NK-92 (cell line): ENCODE measurements around the gene CCDC60.

Experiments
- DNase-seq: peaks from one replicate; lab custom pipeline; 2025; ENCODE audit not compliant: unreplicated experiment; lab: John Stamatoyannopoulos, UW

The CCDC60 gene

GRCh38 chr12:119383206-119383605, 48.7 kb downstream of the CCDC60 start:
- DNase-seq = no peak

- DNase-seq = no peak
These were observed 49.8 kb downstream of the CCDC60 start for GRCh38 chr12:119384340-119384739.

DNA sequence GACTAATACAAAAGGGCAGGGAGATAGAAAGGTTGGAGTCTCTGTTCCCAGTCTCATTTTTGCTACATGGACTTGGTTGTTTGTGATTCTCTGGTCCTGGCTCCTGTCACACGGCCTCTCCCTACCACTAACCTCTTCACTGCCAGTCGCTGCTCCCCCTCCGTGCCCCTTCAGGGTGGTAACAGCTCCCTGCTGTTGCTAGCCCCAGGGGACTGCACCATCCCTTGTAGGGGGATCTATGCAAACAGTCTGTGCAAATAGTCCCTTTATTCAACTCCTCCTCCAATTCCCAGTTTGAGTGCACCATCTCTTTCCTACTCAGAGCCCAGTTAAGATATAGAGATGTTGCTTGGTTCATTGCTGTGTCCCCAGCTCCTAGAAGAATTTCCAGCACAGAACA, 51.1 kb downstream of the CCDC60 start:
- DNase-seq = no peak

DNA sequence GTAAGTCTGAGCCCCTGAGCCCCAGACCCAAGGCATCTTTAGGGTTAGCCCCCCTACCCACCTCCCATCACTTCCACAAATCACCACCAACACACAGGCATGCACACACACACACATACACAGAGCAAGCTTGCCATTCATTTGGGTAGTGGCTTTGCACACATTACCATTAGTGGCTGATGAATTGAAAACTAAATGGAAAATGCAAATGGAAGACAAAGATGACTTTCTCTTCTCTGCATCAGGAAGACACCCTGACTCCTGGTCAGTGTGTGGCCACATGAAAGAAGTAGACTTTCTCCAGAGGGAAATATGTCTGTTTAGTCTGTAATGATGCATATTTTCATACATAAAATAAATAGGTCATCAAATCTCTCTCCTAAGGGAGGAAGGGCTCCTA, 55.2 kb downstream of the CCDC60 start:
- no peak for DNase-seq

DNA sequence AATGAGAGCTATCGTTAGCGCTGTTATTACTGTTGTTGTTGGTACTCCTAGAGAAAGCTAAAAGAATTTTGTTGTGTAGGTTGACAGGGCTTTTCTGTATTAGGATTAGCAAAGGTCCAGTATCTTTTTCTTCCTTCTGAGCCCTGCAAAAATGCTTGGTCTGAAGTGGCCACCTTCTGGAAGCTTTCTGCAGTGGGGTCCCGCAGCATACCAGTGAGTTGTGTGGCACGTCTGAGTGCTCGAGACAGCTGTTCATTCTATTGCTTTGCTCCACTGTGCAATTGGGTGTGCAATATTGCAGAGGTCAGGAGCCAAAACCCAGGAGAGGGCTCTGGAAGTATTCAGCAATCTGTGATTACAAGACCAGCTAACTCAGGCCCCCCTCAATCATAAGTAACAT, 57.1 kb downstream of the CCDC60 start:
- DNase-seq = no peak

DNA sequence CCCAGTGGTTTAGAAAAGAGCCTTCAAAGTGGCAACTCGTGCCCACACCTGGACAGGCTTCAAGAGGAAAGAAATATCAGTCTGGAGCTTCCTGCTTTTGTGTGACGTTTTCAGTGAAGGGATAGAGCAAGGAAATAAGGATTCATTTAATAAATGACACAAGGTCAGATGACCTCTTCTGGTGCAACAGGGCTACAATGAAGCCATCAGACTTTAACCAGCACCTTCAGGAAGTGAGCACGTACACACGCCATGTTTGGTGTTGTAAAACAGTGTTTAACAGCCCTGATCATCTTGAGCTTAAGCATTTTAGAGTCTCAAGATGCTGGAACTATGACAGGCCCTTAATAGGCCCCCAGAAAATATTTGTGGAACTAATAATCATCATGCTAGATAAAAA, 59.1 kb downstream of the CCDC60 start:
- no peak for DNase-seq

DNA sequence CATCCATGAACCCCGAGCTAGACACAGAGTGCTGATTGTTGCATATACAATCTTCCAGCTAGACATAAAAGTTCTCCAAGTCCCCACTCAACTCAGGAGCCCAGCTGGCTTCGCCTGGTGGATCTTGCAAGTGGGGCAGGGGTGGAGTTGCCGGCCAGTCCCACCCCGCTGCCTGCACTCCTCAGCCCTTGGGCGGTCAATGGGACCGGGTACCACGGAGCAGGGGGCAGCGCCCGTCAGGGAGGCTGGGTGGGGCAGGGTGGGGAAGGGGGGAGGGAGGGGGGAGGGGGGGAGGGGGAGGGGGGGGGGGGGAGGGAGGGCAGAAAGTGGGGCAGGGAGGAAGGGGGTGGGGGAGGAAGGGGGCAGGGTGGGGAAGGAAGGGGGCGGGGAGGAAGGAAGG, 63.0 kb downstream of the CCDC60 start:
- DNase-seq = no peak

GRCh38 chr12:119398190-119398589, 63.7 kb downstream of the CCDC60 start:
- no peak for DNase-seq

GRCh38 chr12:119399301-119399700, 64.8 kb downstream of the CCDC60 start:
- DNase-seq = no peak

DNA sequence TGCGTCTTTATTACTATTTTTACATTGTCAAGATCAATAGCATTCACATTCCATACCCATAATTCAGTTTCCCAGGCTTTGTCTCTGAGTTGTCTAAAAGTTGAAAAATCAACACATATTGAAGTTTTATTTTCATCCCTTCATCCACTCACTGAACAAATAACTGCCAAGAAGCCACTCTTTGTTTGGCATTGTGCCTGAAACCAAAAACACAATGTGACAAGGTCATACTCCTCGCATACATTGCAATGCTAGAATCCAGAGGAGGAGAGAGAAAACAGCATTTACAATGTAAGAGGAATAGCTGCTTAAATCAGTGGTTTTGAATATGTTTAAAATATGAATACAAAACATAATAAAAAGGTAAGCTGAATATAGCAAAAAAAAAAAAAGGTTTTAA, 71.8 kb downstream of the CCDC60 start:
- DNase-seq = no peak

DNA sequence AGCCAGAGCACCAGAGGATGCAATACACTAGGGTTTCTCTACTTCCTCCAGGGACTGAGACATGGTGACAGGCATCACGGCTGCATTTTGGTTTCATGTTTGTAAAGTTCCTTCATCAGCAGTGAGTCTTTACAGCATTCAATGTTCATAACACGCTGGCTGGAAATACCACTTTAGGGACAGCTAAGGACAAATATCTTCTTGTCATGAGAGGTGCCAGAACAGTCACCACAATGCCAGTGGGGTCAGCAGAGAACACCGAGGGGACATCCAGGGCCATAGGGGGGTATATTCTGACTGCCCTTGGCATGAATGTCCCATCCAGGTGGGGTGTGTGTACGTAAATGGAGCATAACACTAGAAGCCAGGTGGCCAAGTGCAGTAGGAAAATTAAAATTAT, 72.3 kb downstream of the CCDC60 start:
- DNase-seq = no peak

GRCh38 chr12:119409043-119409442, 74.5 kb downstream of the CCDC60 start:
- no peak for DNase-seq

DNA sequence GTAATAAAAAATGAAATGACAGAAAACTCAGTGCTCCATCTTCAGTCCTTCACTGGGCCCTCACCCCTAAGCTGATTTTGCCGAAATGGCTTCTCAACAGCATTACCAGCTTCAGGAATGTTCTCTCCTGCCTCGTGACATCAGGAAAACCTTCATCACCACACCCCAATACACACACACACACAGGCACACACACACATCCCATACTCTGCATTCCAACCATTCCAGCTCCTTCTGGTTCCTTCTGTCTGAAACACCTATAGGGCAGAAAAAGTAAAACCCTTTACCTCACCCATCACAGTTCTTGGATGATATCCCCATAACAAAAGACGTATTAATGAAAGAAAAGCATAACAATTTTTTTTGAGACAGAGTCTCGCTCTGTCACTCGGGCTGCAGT, 75.9 kb downstream of the CCDC60 start:
- no peak for DNase-seq

- DNase-seq = no peak
These were observed 77.8 kb downstream of the CCDC60 start for GRCh38 chr12:119412306-119412705.

DNA sequence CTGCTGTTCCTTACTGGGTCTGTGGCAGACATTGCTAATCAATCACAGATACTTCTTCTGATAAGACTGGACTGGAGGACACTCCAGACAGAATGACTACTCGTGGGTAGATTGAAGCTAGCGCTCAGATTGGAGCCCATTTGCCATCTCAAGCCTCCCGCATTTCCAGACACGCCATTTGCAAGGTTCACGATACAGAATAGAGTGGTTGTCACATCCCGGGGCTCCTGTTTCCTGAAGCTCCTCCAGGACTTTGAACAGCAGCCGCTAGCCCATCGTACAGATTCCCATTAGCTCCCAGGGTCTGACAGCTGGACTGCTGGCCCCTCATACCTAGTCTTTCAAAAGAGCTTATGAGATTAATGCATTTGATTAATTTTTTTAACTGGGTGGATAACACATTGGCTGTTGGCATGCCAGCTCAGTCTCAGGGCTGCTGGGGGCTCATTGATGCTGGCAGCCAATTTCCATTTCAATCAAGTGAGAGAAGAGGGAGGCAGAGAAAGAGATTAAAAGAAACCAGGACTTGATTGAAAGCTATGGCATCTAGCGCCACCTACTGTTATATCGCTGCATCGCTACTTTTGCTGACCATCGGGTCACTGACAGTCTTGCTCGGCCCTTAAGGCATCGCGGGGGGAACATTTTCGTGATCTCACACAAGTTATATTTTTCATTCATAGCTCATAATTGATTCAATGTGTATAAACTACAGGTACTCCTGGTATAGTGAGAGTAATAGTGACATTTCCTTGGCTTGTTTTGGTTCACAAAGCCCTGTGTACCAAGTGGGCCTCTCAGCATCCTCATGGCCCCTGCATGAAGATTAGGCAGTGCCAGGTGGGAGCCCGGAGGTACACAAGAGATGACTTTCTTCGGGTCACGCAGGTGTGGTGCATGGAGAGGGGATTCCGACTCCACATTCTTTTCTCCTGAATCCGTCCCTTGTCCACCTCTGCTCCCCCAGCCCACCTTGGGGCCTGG, 78.6 kb downstream of the CCDC60 start:
- DNase-seq = no peak

GRCh38 chr12:119415714-119416113, 81.2 kb downstream of the CCDC60 start:
- DNase-seq = no peak

DNA sequence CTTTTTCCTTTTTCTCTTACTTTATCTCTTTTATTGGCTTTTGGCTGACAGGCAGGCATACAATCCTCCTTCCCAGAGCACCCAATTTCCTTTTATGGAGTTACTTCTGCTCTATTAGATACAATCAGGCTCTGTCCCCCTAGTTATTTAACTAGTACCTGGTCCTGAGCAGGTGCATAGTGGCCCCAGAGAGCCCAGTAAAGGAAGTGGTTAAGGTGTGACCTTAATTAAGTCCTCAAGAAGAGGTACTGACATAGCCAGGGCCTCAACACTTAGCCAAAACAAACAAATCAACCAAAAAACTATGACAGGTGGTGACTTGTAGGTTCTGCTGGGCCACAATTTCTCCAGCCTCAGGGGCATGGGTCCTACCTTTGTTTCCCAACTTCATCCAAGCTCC, 82.9 kb downstream of the CCDC60 start:
- DNase-seq = no peak

DNA sequence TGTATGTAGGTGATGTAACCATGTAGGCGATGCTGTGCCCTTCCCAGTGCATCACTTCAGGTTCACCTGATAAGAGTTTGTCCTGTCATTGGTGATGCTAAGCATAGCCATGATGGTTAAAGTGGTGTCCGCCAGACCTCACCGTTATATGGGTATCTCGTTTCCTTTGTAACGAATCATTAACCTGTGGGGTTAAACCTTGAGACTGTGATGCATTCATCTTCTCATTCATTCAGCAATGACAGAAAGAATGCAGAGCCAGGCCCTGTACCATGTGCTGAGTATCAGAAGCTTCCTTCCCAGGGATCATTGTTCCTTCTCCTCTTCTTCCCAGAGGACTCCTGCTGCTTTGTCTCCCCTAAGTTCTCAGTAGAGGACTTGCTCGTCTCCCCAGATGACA, 84.9 kb downstream of the CCDC60 start:
- DNase-seq = no peak

DNA sequence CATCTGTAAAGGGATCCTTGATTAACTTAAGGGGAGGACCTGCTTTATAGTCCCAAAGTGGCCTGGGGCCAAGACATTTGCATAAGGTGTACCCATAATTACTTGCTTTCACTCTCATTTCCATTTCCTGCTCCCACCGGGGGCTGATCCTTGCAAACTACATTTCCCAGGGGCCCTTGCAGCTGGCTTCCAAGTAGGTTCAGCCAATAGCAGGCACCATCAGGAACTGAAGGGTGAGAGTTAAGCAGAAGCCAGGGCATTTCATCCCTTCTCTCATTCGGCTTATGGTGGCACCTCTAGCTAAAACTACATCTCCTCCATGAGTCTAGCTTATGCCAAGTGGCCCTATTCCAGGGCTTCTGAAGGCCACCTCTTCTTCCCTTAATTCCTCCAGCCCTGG, 88.8 kb downstream of the CCDC60 start:
- DNase-seq = no peak

GRCh38 chr12:119425623-119426022, 91.1 kb downstream of the CCDC60 start:
- no peak for DNase-seq

GRCh38 chr12:119431151-119431550, 96.6 kb downstream of the CCDC60 start:
- no peak for DNase-seq

GRCh38 chr12:119432949-119433348, 98.4 kb downstream of the CCDC60 start:
- no peak for DNase-seq

GRCh38 chr12:119440803-119441360, 106.4 kb downstream of the CCDC60 start:
- no peak for DNase-seq
